ENCODE results near the gene KIAA1614.

DNA sequence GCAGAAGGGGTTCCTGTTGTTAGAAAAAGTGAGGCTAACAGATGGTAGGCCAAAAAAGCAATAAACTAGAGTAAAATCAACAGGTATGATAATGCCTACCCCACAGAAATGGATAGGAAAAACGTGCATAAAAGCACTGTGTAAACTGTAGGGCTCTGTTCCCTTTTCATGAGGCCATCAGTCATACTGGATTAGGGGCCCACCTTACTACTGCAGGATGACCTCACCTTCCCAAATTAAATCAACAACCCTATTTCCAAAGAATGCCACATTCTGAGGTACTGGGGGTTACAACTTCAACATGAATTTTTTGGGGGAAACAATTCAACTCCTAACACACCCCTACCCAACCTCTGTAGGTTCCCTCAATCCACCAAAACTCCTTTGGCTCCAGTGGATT is 54.9 kb downstream of the KIAA1614 start:
- TF ChIP-seq, protein P1, sequence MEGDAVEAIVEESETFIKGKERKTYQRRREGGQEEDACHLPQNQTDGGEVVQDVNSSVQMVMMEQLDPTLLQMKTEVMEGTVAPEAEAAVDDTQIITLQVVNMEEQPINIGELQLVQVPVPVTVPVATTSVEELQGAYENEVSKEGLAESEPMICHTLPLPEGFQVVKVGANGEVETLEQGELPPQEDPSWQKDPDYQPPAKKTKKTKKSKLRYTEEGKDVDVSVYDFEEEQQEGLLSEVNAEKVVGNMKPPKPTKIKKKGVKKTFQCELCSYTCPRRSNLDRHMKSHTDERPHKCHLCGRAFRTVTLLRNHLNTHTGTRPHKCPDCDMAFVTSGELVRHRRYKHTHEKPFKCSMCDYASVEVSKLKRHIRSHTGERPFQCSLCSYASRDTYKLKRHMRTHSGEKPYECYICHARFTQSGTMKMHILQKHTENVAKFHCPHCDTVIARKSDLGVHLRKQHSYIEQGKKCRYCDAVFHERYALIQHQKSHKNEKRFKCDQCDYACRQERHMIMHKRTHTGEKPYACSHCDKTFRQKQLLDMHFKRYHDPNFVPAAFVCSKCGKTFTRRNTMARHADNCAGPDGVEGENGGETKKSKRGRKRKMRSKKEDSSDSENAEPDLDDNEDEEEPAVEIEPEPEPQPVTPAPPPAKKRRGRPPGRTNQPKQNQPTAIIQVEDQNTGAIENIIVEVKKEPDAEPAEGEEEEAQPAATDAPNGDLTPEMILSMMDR (IDR thresholded peaks at IDR 0.05) = no peak
- TF ChIP-seq EZH2 (IDR thresholded peaks at IDR 0.05) (no peak), EZH2phosphoT487 (IDR thresholded peaks at IDR 0.05) (no peak)

Data from neural progenitor cell (in vitro differentiated cells).